HG03135 (cell line): Measurements from ENCODE around the gene CCNI2.

ENCODE experiments used
- ATAC-seq: cut with Tn5 transposase; IDR thresholded peaks from one replicate; pipeline ENCODE4 v1.9.1; 2021; ENCODE audit warnings: mild to moderate bottlenecking, moderate library complexity; ENCODE audit not compliant: unreplicated experiment

The CCNI2 gene

GRCh38 chr5:132746954-132747615 lies at the start of gene CCNI2:
CCNI2 (plus strand) TSS chr5:132747426; CDS start chr5:132747496, 70 bp downstream.
- no peak for ATAC-seq

GRCh38 chr5:132704875-132705274 lies 42.4 kb upstream of the CCNI2 start:
- no peak for ATAC-seq

GRCh38 chr5:132708645-132709044 lies 38.6 kb upstream of the CCNI2 start:
- no peak for ATAC-seq

GRCh38 chr5:132714456-132715307 lies 32.5 kb upstream of the CCNI2 start:
- ATAC-seq: no peak

GRCh38 chr5:132718544-132719312 lies 28.5 kb upstream of the CCNI2 start:
- no peak for ATAC-seq

- ATAC-seq: no peak
These were observed 21.5 kb upstream of the CCNI2 start for GRCh38 chr5:132725745-132726144.

- ATAC-seq: no peak
These were observed 17.3 kb upstream of the CCNI2 start for GRCh38 chr5:132729896-132730295.

GRCh38 chr5:132733499-132734148 lies 13.6 kb upstream of the CCNI2 start:
- no peak for ATAC-seq

GRCh38 chr5:132734687-132735086 lies 12.5 kb upstream of the CCNI2 start:
- no peak for ATAC-seq

GRCh38 chr5:132736853-132737833 lies 10.1 kb upstream of the CCNI2 start, which contains the start of gene KIF3A:
KIF3A (minus strand) TSS chr5:132737546; CDS start chr5:132737419, 127 bp downstream.
- ATAC-seq: peak; percentile 93

GRCh38 chr5:132737982-132738681 lies 9.1 kb upstream of the CCNI2 start:
- no peak for ATAC-seq

- no peak for ATAC-seq
These were observed 8.0 kb upstream of the CCNI2 start for GRCh38 chr5:132739232-132739631.

- ATAC-seq: no peak
These were observed 5.1 kb upstream of the CCNI2 start for GRCh38 chr5:132742158-132742557.

- no peak for ATAC-seq
These were observed 4.6 kb upstream of the CCNI2 start for GRCh38 chr5:132742626-132743025.

GRCh38 chr5:132744659-132745058 lies 2.6 kb upstream of the CCNI2 start:
- no peak for ATAC-seq

- ATAC-seq: no peak
These were observed 653 bp upstream of the CCNI2 start for GRCh38 chr5:132746592-132746953.

GRCh38 chr5:132747616-132748440 lies 602 bp downstream of the CCNI2 start:
- no peak for ATAC-seq

- no peak for ATAC-seq
These were observed 1.3 kb downstream of the CCNI2 start for GRCh38 chr5:132748522-132749000.
